AG04450 (cell line): ENCODE measurements around the gene ZSWIM4. TPM values are rescaled to one million over a fixed set of nuclear protein-coding genes. Genes with fewer than 3 reads are reported as not detected.

Experiments used
- CTCF ChIA-PET: fragments of 300-600, 350-600 bp; formaldehyde crosslinking; extraction: SDS; loops from one replicate; lab custom pipeline; 2022; ENCODE audit warnings: antibody characterized with exemption, inconsistent platforms; lab: Charles Lee
- POLR2A ChIA-PET: fragments of 350-600 bp; formaldehyde crosslinking; extraction: SDS; loops from one replicate; lab custom pipeline; 2021; ENCODE audit warnings: antibody characterized with exemption, inconsistent platforms; lab: Yijun Ruan, JAX
- DNase-seq: peaks from one replicate; pipeline ENCODE4 v3.0.0-alpha.2; 2011; ENCODE audit warnings: low read depth, low spot score
- H3K27ac ChIP-seq: one replicate; pipeline ENCODE4 v1.5.1; 2012; ENCODE audit warnings: low read depth, low read length, control low read depth
- H3K27me3 ChIP-seq: one replicate; pipeline ENCODE4 v1.6.0; 2012; ENCODE audit warnings: low read length; ENCODE audit not compliant: control insufficient read depth, insufficient read depth
- H3K4me3 ChIP-seq: 2 replicates; pipeline ENCODE4 v1.5.1; 2011; ENCODE audit warnings: mild to moderate bottlenecking, low read depth, low read length, control low read depth
- H3K9me3 ChIP-seq: 2 replicates; pipeline ENCODE4 v1.5.1; 2012; ENCODE audit warnings: low read length; ENCODE audit not compliant: control insufficient read depth, insufficient read depth
- CTCF ChIP-seq: IDR thresholded peaks from 2 replicates; pipeline ENCODE4 v1.5.1; 2011; ENCODE audit warnings: low read depth, low read length, control low read depth, inconsistent platforms
- polyA plus RNA-seq: library from polyadenylated mRNA; depleted of rRNA; stranded (reverse); fragments of >200 nt; gene quantifications from 2 replicates; pipeline ENCODE4 v1.2.3, GENCODE V29; 2011

ZSWIM4 gene
- polyA plus RNA-seq, 1 experiment = 2.3 TPM

DNA sequence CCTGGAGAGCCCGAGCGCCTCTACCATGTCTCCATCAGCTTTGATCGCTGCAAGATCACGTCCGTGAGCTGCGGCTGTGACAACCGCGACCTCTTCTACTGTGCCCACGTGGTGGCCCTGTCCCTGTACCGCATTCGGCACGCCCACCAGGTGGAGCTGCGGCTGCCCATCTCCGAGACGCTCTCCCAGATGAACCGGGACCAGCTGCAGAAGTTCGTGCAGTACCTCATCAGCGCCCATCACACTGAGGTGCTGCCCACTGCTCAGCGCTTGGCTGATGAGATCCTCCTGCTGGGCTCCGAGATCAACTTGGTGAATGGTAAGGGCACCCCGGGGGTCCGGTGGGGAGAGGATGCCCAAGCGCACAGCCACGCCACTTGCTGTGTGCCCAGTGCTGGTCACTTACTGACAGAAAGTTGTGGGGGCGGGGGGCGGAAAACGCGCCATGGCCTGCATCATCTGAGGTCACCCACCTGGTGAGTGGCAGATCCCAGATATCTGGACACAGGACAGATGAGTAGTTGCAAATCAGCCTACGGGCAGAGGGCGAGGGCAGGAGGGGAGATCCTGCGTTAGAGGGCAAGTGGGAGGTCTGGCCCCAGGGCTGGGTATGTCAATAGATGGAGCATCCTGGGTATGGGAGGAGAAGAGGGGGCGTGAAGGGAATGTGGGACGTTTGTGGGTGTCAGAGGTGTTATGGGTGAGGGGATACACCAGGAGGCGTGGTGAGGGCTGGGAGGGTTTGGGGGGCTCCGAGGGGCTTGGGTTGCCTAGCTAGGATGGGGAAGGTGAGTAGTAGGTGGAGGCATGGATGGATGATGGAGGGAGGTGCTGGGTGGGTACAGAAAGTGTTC, 9.8 kb downstream of the ZSWIM4 start:
- 0 out of 2 replicates have a peak, but pooled peaks have one; percentile 15 for TF ChIP-seq CTCF
- Histone ChIP-seq H3K27me3 (no peaks in the 10 kb centered on the region), H3K4me3 (no peak overlapping the region), H3K9me3 (peaks cover 2% of the 10 kb centered on the region; the same call in 1 of the 2 replicates), H3K27ac (no peak overlapping the region)
- CTCF ChIA-PET = interaction anchor here (1.1 to 1.6 kb wide), 2 partner anchors 21 to 57 kb away, joined by 3 to 4 read pairs; no protein-coding TSS in a partner anchor
- DNase-seq = no peak
- POLR2A ChIA-PET = interaction anchor here (1.1 kb wide), 1 partner anchor 34 kb away, joined by 3 read pairs; no protein-coding TSS in a partner anchor

DNA sequence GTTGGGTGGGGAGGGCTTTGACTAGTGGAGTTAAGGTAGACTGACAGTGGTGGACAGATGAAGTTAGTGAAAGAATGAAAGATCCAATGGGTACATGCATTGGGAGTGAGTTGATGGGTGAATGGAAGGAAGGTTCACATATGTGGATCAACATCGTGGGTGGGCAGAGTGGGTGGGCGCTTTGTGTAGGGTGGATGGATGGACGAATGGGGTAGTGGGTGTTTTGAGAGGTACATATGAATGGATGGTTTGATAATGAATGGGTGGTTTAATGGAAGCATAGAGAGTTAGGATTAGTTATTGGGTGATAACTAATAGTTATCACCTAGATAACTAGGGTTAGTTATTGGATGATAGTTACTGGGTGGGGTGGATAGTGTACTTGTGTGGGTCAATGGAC, 11.5 kb downstream of the ZSWIM4 start:
- DNase-seq = no peak
- no peak for TF ChIP-seq CTCF
- ChIA-PET CTCF (no interaction called here), POLR2A (no interaction called here)
- no peak overlapping the region for H3K4me3 ChIP-seq
- no peak overlapping the region for H3K27ac ChIP-seq
- H3K9me3 ChIP-seq = peaks cover 2% of the 10 kb centered on the region; the same call in 1 of the 2 replicates
- H3K27me3 ChIP-seq = no peaks in the 10 kb centered on the region

DNA sequence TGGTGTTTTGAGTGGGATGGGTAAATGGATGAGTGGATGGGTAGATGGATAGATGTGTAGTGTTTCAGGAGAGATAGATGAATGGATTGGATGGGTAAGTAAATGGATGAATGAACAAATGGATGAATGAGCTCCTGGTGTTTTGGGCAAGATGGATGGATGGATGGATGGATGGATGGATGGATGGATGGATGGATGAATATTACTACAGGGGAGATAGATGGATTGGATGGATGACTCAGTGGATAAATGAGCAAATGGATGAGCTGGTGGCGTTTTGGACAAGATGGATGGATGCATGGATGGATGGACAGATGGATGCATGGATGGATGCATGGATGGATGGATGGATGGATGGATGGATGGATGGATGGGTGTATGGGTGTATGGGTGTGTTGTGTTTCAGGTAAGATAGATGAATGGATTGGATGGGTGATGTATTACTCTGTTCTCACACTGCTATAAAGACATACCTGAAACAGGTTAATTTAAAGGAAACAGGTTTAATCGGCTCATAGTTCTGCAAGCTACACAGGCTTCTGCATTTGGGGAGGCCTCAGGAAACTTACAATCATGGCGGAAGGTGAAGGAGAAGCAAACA, 12.3 kb downstream of the ZSWIM4 start:
- Histone ChIP-seq H3K4me3 (no peak overlapping the region), H3K27me3 (no peaks in the 10 kb centered on the region), H3K27ac (no peak overlapping the region), H3K9me3 (peaks cover 2% of the 10 kb centered on the region; the same call in 1 of the 2 replicates)
- POLR2A ChIA-PET = no interaction called here
- DNase-seq = no peak
- TF ChIP-seq CTCF = no peak
- CTCF ChIA-PET = no interaction called here

DNA sequence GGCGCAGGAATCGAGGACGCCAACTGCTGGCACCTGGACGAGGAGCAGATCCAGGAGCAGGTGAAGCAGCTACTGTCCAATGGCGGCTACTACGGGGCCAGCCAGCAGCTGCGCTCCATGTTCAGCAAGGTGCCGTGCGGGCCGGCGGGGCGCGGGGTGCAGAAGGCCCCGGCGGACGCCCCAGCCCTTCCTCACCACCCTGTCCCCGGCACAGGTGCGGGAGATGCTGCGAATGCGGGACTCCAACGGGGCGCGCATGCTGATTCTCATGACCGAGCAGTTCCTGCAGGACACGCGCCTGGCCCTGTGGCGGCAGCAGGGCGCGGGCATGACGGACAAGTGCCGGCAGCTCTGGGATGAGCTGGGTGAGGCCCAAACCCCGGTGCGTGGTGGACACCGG, 13.6 kb downstream of the ZSWIM4 start:
- POLR2A ChIA-PET = no interaction called here
- no peak for DNase-seq

More for the DNA sequence above, 13.6 kb downstream of the ZSWIM4 start:
- H3K9me3 ChIP-seq = peaks cover 5% of the 10 kb centered on the region; the same call in 1 of the 2 replicates
- H3K27ac ChIP-seq = no peak overlapping the region
- no peak for TF ChIP-seq CTCF
- H3K27me3 ChIP-seq = no peaks in the 10 kb centered on the region
- CTCF ChIA-PET = no interaction called here
- H3K4me3 ChIP-seq = no peak overlapping the region
